Activated CD4-positive, CD25-positive, alpha-beta regulatory T cell (primary cell): Measurements from ENCODE around the gene PSMB9.

Source experiments
- DNase-seq, 4 experiments: peaks; one replicate each; lab custom pipeline; 2025; lab: John Stamatoyannopoulos, UW

PSMB9 gene

GRCh38 chr6:32839356-32839755, 14.6 kb upstream of the PSMB9 start:
- no peak for DNase-seq

GRCh38 chr6:32840604-32841246, 13.3 kb upstream of the PSMB9 start:
- no peak for DNase-seq

DNA sequence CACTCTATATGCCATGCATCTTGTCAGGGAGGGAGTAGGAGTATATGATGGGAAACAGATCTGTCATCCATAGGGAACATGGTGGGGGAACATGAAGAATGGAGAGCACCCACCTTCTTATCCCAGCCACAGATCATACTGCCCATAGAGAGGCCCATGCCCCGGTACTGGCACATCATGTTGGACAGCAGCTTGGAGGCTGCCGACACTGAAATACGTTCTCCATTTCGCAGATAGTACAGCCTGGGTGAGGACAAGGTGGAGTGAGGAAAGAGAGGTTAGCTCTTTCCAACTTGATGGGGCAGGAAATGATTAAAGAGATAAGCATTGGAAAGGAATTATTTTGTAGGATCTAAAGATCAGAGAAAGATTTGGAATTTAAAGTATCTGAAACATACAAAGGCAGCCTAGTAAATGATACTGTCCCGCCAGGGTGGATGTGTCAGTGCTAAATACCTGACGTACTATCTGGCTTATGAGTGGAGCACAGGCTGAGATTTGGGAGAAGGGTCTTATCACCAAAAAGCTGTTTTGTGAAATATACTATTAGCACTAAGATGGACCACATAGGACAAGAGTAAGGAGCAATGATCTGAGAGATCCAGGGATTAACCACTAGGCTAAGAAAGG, 11.9 kb upstream of the PSMB9 start:
- DNase-seq, result no peak

DNA sequence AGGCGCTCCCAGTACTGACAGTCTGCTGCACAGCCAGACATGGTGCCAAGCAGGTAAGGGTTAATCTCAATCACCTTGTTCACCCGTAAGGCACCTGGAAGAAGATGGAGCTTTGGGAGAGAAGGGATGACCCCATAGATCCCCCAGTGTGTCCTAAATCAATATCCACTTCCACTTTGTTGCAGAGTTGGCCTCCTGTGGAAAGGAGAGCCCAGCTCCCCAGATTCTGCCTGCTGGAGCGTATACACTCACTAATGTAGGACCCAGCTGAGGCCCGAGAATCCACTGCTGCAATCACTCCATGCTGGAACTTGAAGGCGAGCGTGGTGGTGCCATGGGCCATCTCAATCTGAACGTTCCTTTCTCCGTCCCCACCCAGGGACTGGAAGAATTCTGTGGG, 11.3 kb upstream of the PSMB9 start:
- DNase-seq, result no peak

- no peak for DNase-seq
These were observed 10.5 kb upstream of the PSMB9 start for GRCh38 chr6:32843331-32843978.

DNA sequence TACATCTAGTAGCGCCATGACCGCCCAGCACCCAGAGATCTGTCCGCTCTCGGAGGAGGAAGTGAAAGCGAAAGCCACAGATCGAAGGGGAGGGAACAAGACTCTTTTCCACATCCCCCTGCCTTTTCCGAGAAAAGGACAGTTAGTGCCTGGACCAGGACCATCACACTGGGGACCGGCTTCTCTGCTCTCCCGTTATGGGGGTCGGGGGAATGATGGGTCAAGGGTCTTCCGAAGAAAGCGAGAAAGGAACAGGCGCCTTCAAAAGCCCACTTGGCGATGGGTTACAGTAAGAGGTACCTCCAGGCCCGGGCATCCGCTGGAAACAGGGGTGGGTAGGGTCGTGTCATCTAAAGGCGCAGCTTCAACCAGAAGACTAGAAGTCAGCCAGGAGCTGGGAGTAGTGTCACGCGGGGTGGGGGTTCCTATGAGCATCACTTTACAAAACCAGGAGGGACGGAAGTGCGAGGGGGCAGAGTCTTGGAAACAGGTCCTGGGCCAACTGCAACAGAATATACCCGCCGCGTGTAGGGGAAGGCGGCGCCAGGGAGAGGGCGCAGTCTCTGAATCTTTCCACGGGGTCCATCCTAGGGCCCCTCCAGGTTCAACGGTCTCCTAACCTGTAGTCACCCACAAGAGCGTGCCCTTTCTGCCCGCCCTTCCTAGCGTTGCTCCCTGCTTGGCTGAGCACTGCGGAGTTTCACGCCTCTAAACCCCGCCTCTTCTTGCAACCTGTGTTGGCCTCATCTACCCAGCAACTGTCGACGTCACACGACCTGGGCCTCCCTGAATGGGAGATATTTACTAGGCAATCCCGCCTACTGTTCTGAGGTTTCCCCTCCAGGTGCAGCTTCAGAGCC, 9.8 kb upstream of the PSMB9 start, which contains the start of gene PSMB8:
PSMB8 (minus strand) TSS at position 69 of the 860 bp plus-strand sequence; CDS start at position 18, 51 bp downstream.
- DNase-seq, result peak; percentile 94 to 96 (median 95)

- peak in 1 of 4 experiments; percentile 27 for DNase-seq
These were observed 9.1 kb upstream of the PSMB9 start for GRCh38 chr6:32844839-32845383.

DNA sequence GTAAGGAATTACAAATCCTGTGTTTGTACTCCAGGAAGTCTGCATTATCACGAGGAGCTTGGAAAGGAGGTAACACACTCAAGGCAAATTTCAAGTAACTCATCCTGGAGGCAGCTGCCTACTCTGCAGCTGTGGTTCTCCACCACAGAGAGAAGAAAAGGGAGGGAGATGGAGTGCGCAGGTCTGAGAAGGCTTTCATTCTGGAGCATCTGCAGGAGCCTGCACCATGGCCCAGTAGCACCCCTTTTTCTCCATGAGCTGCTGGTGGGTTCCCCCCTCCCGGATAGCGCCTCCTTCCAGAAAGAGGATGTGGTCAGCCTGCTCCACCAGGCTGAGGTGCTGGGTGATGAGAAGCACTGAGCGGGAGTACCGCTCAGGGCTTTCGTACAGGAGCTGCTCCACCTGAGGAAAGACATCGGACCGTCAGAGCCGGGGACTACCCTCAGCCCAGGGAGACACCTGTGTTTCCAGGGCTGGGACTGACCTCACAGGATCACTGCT, 8.6 kb upstream of the PSMB9 start:
- DNase-seq, result peak in 1 of 4 experiments; percentile 8

GRCh38 chr6:32847004-32847403, 7.0 kb upstream of the PSMB9 start:
- no peak for DNase-seq

DNA sequence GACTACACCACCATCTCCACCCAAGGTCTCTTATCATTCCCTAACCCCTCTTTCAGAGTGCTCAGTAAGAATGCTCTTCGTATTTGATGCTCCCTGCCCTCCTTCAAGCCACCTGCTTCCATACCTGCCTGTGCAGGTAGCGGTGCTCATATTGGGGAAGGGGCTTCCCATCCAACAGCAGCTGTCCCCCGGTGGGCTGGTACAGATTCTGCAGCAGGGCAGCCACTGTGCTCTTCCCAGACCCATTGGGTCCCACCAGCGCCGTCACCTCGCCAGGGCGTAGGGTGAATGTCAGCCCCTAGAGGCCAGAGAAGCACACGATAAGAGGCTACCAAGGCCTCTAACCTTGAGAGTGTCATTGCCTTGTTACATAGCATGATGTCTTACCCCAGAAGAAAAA, 6.2 kb upstream of the PSMB9 start:
- no peak for DNase-seq

DNA sequence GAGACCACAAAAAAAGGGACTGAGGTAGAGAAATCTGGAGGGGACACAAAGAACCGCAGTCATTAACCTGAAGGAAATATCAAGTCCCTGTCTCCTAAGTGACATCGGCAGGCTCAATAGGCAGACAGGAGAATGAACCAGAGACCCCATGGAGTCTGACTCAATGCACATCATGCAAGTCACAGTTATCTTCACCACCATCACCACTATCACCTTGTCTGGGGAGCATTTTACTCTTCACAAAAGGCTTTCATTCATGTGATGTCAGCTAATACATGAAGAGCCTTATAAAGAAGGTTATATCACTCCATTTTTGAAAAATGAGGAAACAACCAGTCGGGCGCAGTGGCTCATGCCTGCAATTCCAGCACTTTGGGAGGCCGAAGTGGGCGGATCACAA, 4.9 kb upstream of the PSMB9 start:
- no peak for DNase-seq

DNA sequence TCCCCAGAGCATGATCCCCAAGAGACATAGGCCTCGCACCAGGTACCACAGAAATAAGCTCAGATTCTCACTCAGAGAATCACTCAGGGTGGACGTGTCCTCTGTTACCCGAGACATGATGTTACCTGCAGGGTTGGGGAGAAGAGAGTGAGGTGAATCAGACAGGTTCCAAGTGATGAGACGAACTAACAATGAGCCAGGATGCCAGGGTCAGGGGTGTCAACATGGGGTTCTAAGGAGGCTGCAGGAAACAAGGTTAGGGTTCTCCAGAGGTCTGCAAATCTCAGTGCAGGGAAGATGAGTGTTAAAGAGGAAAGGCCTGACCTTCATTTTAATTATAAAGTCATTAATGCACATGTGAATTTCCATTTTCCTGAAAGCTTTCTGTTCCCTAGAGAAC, 3.0 kb upstream of the PSMB9 start:
- no peak for DNase-seq

- DNase-seq, result peak in 1 of 4 experiments; percentile 29
These were observed 1.8 kb upstream of the PSMB9 start for GRCh38 chr6:32852018-32852843.

- peak; percentile 31 to 42 (median 36) for DNase-seq
These were observed 1.0 kb upstream of the PSMB9 start for GRCh38 chr6:32852844-32853540.

DNA sequence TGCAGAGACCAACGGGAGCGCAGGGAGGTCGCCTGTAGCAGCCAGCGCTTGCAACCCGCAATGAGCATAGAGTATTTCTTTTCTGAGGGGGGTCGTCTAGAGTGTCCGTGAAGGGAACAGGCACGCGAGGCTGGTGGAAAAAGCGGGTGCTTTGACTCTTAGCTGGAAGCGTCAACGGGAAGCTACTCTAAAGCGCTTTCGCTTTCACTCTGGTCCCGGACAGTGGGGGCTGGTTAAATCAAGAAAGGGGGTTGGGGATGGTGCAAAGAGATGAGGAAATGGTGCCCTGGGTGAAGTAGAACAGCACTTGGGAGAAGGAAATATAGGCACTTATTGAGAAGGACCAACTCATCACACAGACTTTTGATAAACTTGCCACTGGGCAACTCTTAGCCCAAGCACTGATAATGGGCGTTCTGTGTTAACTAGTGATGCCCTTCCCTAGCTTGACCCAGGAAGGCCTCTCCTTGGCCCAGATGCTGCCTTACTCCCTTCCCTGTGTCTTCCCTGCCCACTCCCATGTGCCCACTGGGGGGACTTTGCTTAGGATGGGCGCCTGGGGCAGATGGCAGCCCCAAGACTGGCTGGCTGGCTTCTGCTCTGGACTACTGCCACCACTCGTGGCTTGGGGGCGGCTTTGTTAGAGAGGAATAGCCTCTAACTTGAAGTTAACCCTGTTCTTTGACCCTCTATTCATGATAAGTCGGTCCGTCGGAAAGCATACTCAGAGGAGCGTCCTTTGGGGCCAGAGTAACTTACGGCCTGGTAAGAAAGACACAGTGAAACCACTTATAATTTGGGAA, 585 bp downstream of the PSMB9 start:
- DNase-seq, result peak in 2 of 4 experiments; percentile 39 to 46

GRCh38 chr6:32855467-32856174, 1.6 kb downstream of the PSMB9 start:
- no peak for DNase-seq

DNA sequence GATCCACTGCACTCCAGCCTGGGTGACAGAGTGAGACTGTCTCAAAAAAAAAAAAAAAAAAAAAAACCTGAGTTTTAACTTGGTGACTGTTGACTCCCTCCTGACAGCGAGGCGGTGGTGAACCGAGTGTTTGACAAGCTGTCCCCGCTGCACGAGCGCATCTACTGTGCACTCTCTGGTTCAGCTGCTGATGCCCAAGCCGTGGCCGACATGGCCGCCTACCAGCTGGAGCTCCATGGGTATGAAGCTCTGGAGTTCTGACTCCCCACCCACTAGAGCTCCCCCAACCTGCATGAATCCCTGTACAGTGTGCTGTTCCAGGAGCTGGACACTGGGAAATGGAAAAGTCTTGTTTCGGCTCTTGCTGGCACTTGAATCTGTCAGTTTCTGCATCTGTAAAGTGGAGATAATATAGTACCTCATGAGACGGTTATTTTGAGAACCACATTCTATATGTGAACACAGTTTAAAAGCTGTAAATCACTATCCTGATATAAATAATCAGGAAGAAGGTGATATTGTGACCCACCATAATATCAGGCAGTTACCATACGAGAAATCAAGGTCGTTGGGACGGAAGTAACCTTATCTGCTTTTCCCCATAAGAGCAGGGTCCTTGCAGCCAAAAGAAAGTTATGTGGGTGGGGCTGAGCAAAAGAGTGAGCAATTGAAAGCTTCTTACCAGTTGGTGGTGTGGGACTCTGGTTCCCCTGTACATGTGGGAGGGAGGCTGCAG, 3.3 kb downstream of the PSMB9 start:
- no peak for DNase-seq

DNA sequence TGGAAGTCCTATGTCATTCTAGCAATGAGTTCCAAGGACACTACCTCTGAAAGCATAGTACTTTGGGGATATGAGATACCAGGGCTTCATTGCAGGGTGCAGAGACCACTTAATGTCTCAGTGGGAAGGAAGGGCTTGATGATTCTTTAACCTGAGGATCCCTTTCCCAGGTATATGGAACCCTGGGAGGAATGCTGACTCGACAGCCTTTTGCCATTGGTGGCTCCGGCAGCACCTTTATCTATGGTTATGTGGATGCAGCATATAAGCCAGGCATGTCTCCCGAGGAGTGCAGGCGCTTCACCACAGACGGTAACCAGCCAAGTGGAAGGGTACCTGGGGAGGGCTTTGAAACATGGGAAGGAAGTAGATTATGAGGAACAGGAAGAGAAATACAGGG, 4.2 kb downstream of the PSMB9 start:
- DNase-seq, result no peak
